CD4-positive, alpha-beta memory T cell (primary cell): ENCODE results near the gene CCDC167. TPM values are rescaled to one million over a fixed set of nuclear protein-coding genes. Genes with fewer than 3 reads are reported as not detected.

Experiments used
- CTCF ChIA-PET: fragments of 350-600 bp; sonication (Branson Sonifier 250); formaldehyde crosslinking; loops from one replicate; lab custom pipeline; 2021; ENCODE audit warnings: inconsistent platforms; ENCODE audit not compliant: partially characterized antibody; lab: Charles Lee
- POLR2A ChIA-PET: fragments of 350-600 bp; sonication (Branson Sonifier 250); formaldehyde crosslinking; loops from one replicate; lab custom pipeline; 2021; ENCODE audit not compliant: partially characterized antibody; lab: Charles Lee
- DNase-seq, 5 donors: peaks; one replicate each; pipeline versions ENCODE4 v3.0.0 to v3.0.0-alpha.2; 2020 to 2022; ENCODE audit warnings: mixed read lengths in 1 of 5
- H3K27ac ChIP-seq: one replicate; pipeline ENCODE4 v1.7.0; 2013; ENCODE audit warnings: low read depth, low read length
- H3K27me3 ChIP-seq: 2 replicates; pipeline ENCODE4 v1.7.0; 2013; ENCODE audit warnings: mild to moderate bottlenecking, low read length, moderate library complexity; ENCODE audit not compliant: insufficient read depth
- H3K36me3 ChIP-seq: 2 replicates; pipeline ENCODE4 v1.7.0; 2013; ENCODE audit warnings: mild to moderate bottlenecking, low read length, moderate library complexity; ENCODE audit not compliant: insufficient read depth
- H3K4me1 ChIP-seq: 2 replicates; pipeline ENCODE4 v1.7.0; 2013; ENCODE audit warnings: mild to moderate bottlenecking, low read length, moderate library complexity; ENCODE audit not compliant: insufficient read depth
- H3K4me3 ChIP-seq, 2 donors: one replicate each; pipeline ENCODE4 v1.7.0; 2013; ENCODE audit warnings: low read length in 2 of 2, mild to moderate bottlenecking in 1 of 2
- H3K9me3 ChIP-seq, 2 donors: one replicate each; pipeline ENCODE4 v1.7.0; 2013; ENCODE audit warnings: low read length in 2 of 2, control low read depth in 1 of 2; ENCODE audit not compliant: control insufficient read depth in 1 of 2
- H3K27ac Mint-ChIP-seq, 7 donors: one replicate each; pipeline ENCODE4 v1.8.0; 2020 to 2021; ENCODE audit warnings: mixed read lengths in 7 of 7, mild to moderate bottlenecking in 6 of 7, inconsistent platforms in 3 of 7, moderate library complexity in 3 of 7
- H3K27me3 Mint-ChIP-seq, 2 donors: one replicate each; pipeline ENCODE4 v1.8.0; 2020 to 2021; ENCODE audit warnings: mixed read lengths in 2 of 2
- H3K36me3 Mint-ChIP-seq, 2 donors: one replicate each; pipeline ENCODE4 v1.8.0; 2020 to 2021; ENCODE audit warnings: mixed read lengths in 2 of 2, inconsistent platforms in 1 of 2, mild to moderate bottlenecking in 1 of 2
- H3K4me1 Mint-ChIP-seq, 4 donors: one replicate each; pipeline ENCODE4 v1.8.0; 2020 to 2021; ENCODE audit warnings: mixed read lengths in 4 of 4, mild to moderate bottlenecking in 1 of 4
- H3K4me3 Mint-ChIP-seq, 8 donors: one replicate each; pipeline ENCODE4 v1.8.0; 2020 to 2021; ENCODE audit warnings: mixed read lengths in 8 of 8, mild to moderate bottlenecking in 7 of 8, moderate library complexity in 6 of 8, inconsistent platforms in 3 of 8
- H3K9me3 Mint-ChIP-seq, 8 donors: one replicate each; pipeline ENCODE4 v1.8.0; 2020 to 2021; ENCODE audit warnings: mixed read lengths in 8 of 8, mild to moderate bottlenecking in 5 of 8, inconsistent platforms in 3 of 8, moderate library complexity in 1 of 8
- intact Hi-C: fragments of 100-400 bp; cut with micrococcal nuclease; formaldehyde crosslinking; loops from one replicate; pipeline ENCODE4 v1.15.1; 2023
- polyA plus RNA-seq, 2 donors: library from polyadenylated mRNA; unstranded; fragments of 300-500 nt; fragmentation: Illumina TruSeq; gene quantifications; one replicate each; pipeline ENCODE4 v1.2.3, GENCODE V29; 2021
- total RNA-seq, 2 experiments: library from RNA; stranded (reverse); gene quantifications; one replicate each; pipeline ENCODE4 v1.2.3, GENCODE V29; 2021

CCDC167 gene
- total and polyA plus RNA-seq, 4 experiments from 2014 or later, result 25.1 to 226 (median 89.2) TPM

GRCh38 chr6:37480118-37480736 is 19.5 kb downstream of the CCDC167 start:
- H3K27ac ChIP-seq, result no peak overlapping the region
- peaks cover 16% of the 10 kb centered on the region for H3K4me1 ChIP-seq
- no peak overlapping the region for H3K4me3 ChIP-seq
- no peak for DNase-seq
- H3K36me3 Mint-ChIP-seq, result peaks cover 16 to 73% of the 10 kb centered on the region in 2 donors
- H3K36me3 ChIP-seq, result peaks cover 79% of the 10 kb centered on the region
- H3K9me3 Mint-ChIP-seq, result no peaks in the 10 kb centered on the region
- no peaks in the 10 kb centered on the region for H3K27me3 Mint-ChIP-seq
- no peak overlapping the region for H3K4me3 Mint-ChIP-seq
- H3K27me3 ChIP-seq, result no peaks in the 10 kb centered on the region
- POLR2A ChIA-PET, result interaction anchor here (0.7 to 1.5 kb wide), 5 partner anchors 20 to 58 kb away, joined by 3 to 4 read pairs (median 3); partner anchors contain the start of genes CCDC167 and CMTR1
- H3K9me3 ChIP-seq, result no peaks in the 10 kb centered on the region
- intact Hi-C loops, result loop anchor here (5.0 kb wide), 1 partner anchor 1012 kb away; no protein-coding TSS in a partner anchor
- CTCF ChIA-PET, result interaction anchor here (0.6 to 7.3 kb wide), 6 partner anchors 8 to 212 kb away, joined by 3 to 131 read pairs (median 4); no protein-coding TSS in a partner anchor
- peak overlapping the region in 2 of 7 donors; percentile 25 to 55 for H3K27ac Mint-ChIP-seq
- H3K4me1 Mint-ChIP-seq, result peaks cover 0 to 3% (median under 1%) of the 10 kb centered on the region in 4 donors

GRCh38 chr6:37479266-37479854 is 20.3 kb downstream of the CCDC167 start:
- Mint-ChIP-seq H3K4me3 (no peak overlapping the region), H3K27me3 (no peaks in the 10 kb centered on the region), H3K4me1 (peaks cover 0 to 3% (median 0%) of the 10 kb centered on the region in 4 donors), H3K36me3 (peaks cover 22 to 80% of the 10 kb centered on the region in 2 donors), H3K27ac (peak overlapping the region in 1 of 7 donors; percentile 17), H3K9me3 (no peaks in the 10 kb centered on the region)
- H3K4me3 ChIP-seq, result no peak overlapping the region
- H3K9me3 ChIP-seq, result no peaks in the 10 kb centered on the region
- ChIA-PET POLR2A (interaction anchor here (0.8 to 1.5 kb wide), 2 partner anchors 46 to 87 kb away, joined by 3 read pairs; partner anchors contain the start of gene CMTR1), CTCF (interaction anchor here (1.0 to 7.3 kb wide), 3 partner anchors 9 to 211 kb away, joined by 4 to 131 read pairs (median 4); no protein-coding TSS in a partner anchor)
- H3K27ac ChIP-seq, result no peak overlapping the region
- intact Hi-C loops, result no loop called here
- H3K36me3 ChIP-seq, result peaks cover 88% of the 10 kb centered on the region
- peaks cover 8% of the 10 kb centered on the region for H3K4me1 ChIP-seq
- H3K27me3 ChIP-seq, result no peaks in the 10 kb centered on the region
- no peak for DNase-seq

GRCh38 chr6:37478827-37479226 is 20.9 kb downstream of the CCDC167 start:
- Mint-ChIP-seq H3K27ac (peak overlapping the region in 1 of 7 donors; percentile 36), H3K4me3 (no peak overlapping the region), H3K4me1 (peaks cover 0 to 3% (median 0%) of the 10 kb centered on the region in 4 donors), H3K27me3 (no peaks in the 10 kb centered on the region), H3K9me3 (no peaks in the 10 kb centered on the region), H3K36me3 (peaks cover 28 to 86% of the 10 kb centered on the region in 2 donors)
- Histone ChIP-seq H3K9me3 (no peaks in the 10 kb centered on the region), H3K4me3 (no peak overlapping the region), H3K27me3 (no peaks in the 10 kb centered on the region), H3K27ac (no peak overlapping the region), H3K36me3 (peaks cover 92% of the 10 kb centered on the region), H3K4me1 (peaks cover 4% of the 10 kb centered on the region)
- intact Hi-C loops, result no loop called here
- ChIA-PET POLR2A (interaction anchor here (0.8 to 1.5 kb wide), 2 partner anchors 45 to 87 kb away, joined by 3 read pairs; partner anchors contain the start of gene CMTR1), CTCF (interaction anchor here (1.8 to 7.3 kb wide), 2 partner anchors 10 to 88 kb away, joined by 4 to 131 read pairs; no protein-coding TSS in a partner anchor)
- no peak for DNase-seq

- intact Hi-C loops, result no loop called here
- Mint-ChIP-seq H3K36me3 (peaks cover 37 to 88% of the 10 kb centered on the region in 2 donors), H3K27ac (peak overlapping the region in 3 of 7 donors; percentile 6 to 60 (median 30)), H3K27me3 (no peaks in the 10 kb centered on the region), H3K4me1 (peaks cover 0 to 3% (median 0%) of the 10 kb centered on the region in 4 donors), H3K4me3 (no peak overlapping the region), H3K9me3 (no peaks in the 10 kb centered on the region)
- Histone ChIP-seq H3K4me3 (no peak overlapping the region), H3K9me3 (no peaks in the 10 kb centered on the region), H3K4me1 (no peaks in the 10 kb centered on the region), H3K27me3 (no peaks in the 10 kb centered on the region), H3K27ac (no peak overlapping the region), H3K36me3 (peaks cover 93% of the 10 kb centered on the region)
- CTCF ChIA-PET, result interaction anchor here (1.8 kb wide), 1 partner anchor 11 kb away, joined by 4 read pairs; no protein-coding TSS in a partner anchor
- POLR2A ChIA-PET, result no interaction called here
- DNase-seq, result no peak
These were observed 21.8 kb downstream of the CCDC167 start for GRCh38 chr6:37477656-37478435.

- Mint-ChIP-seq H3K27me3 (no peaks in the 10 kb centered on the region), H3K36me3 (peaks cover 41 to 88% of the 10 kb centered on the region in 2 donors), H3K4me3 (no peak overlapping the region), H3K27ac (peak overlapping the region in 1 of 7 donors; percentile 3), H3K9me3 (no peaks in the 10 kb centered on the region), H3K4me1 (peaks cover 0 to 1% (median 0%) of the 10 kb centered on the region in 4 donors)
- intact Hi-C loops, result no loop called here
- DNase-seq, result no peak
- ChIA-PET CTCF (no interaction called here), POLR2A (no interaction called here)
- H3K4me3 ChIP-seq, result no peak overlapping the region
- H3K27ac ChIP-seq, result no peak overlapping the region
- H3K36me3 ChIP-seq, result peaks cover 93% of the 10 kb centered on the region
- no peaks in the 10 kb centered on the region for H3K9me3 ChIP-seq
- H3K4me1 ChIP-seq, result no peaks in the 10 kb centered on the region
- H3K27me3 ChIP-seq, result no peaks in the 10 kb centered on the region
These were observed 22.5 kb downstream of the CCDC167 start for GRCh38 chr6:37477191-37477590.

- Mint-ChIP-seq H3K4me1 (peaks cover 0 to 3% (median 0%) of the 10 kb centered on the region in 4 donors), H3K9me3 (no peaks in the 10 kb centered on the region), H3K27me3 (no peaks in the 10 kb centered on the region), H3K4me3 (no peak overlapping the region), H3K27ac (peak overlapping the region in 5 of 7 donors; percentile 1 to 81 (median 54)), H3K36me3 (peaks cover 61 to 89% of the 10 kb centered on the region in 2 donors)
- DNase-seq, result no peak
- no peak overlapping the region for H3K4me3 ChIP-seq
- no peaks in the 10 kb centered on the region for H3K27me3 ChIP-seq
- H3K4me1 ChIP-seq, result no peaks in the 10 kb centered on the region
- no peak overlapping the region for H3K27ac ChIP-seq
- peaks cover 82% of the 10 kb centered on the region for H3K36me3 ChIP-seq
- intact Hi-C loops, result no loop called here
- CTCF ChIA-PET, result interaction anchor here (0.7 to 1.6 kb wide), 3 partner anchors 9 to 149 kb away, joined by 3 to 5 read pairs (median 5); no protein-coding TSS in a partner anchor
- no peaks in the 10 kb centered on the region for H3K9me3 ChIP-seq
- POLR2A ChIA-PET, result interaction anchor here (1.2 kb wide), 1 partner anchor 22 kb away, joined by 3 read pairs; no protein-coding TSS in a partner anchor
These were observed 25.4 kb downstream of the CCDC167 start for GRCh38 chr6:37474316-37474715.
